Upper lobe of left lung (tissue), 6 donors: Measurements from ENCODE around the gene KRT7. TPM values are rescaled to one million over a fixed set of nuclear protein-coding genes. Genes with fewer than 3 reads are reported as not detected.

Experiments
- ATAC-seq, 2 donors: fragments of 200-7000 bp; cut with Tn5 transposase; one replicate each; pipeline ENCODE4 v1.9.1; 2022; ENCODE audit warnings: mild to moderate bottlenecking in 2 of 2, moderate library complexity in 2 of 2; ENCODE audit not compliant: low FRiP score in 2 of 2
- DNase-seq, 2 donors: peaks; one replicate each; pipeline ENCODE4 v3.0.0-alpha.2; 2019 to 2020
- H3K27ac ChIP-seq, 4 donors: fragments of 200-600 bp; sonication (generic); one replicate each; pipeline ENCODE4 v1.5.1; 2016 to 2019
- H3K27me3 ChIP-seq, 4 donors: fragments of 200-600 bp; sonication (generic); one replicate each; pipeline ENCODE4 v1.5.1; 2017 to 2019
- H3K36me3 ChIP-seq, 4 donors: fragments of 200-600 bp; sonication (generic); one replicate each; pipeline ENCODE4 v1.5.1; 2016 to 2019
- H3K4me1 ChIP-seq, 4 donors: fragments of 200-600 bp; sonication (generic); one replicate each; pipeline ENCODE4 v1.5.1; 2018 to 2019
- H3K4me3 ChIP-seq, 4 donors: fragments of 200-600 bp; sonication (generic); one replicate each; pipeline ENCODE4 v1.5.1; 2017 to 2019; ENCODE audit warnings: mild to moderate bottlenecking in 2 of 4, moderate library complexity in 1 of 4
- H3K9me3 ChIP-seq, 4 donors: fragments of 200-600 bp; sonication (generic); one replicate each; pipeline ENCODE4 v1.5.1; 2018 to 2019
- EP300 ChIP-seq, 4 donors: sonication (generic); formaldehyde crosslinking; IDR thresholded peaks; one replicate each; pipeline ENCODE4 v1.5.1; 2017; ENCODE audit warnings: antibody characterized with exemption in 4 of 4, control low read depth in 2 of 4
- POLR2A ChIP-seq, 4 donors: fragments of 450-650 bp; IDR thresholded peaks; one replicate each; pipeline ENCODE4 v1.5.1; 2016 to 2017; ENCODE audit warnings: antibody characterized with exemption in 4 of 4, mild to moderate bottlenecking in 2 of 4
- POLR2AphosphoS5 ChIP-seq, 2 donors: sonication (generic); formaldehyde crosslinking; IDR thresholded peaks; one replicate each; pipeline ENCODE4 v1.5.1; 2017; ENCODE audit warnings: antibody characterized with exemption in 2 of 2
- WGBS, 2 donors: methylation state at CpG; one replicate each; pipeline ENCODE4 v1.1.5; 2017 to 2018; 5-methylcytosine and 5-hydroxymethylcytosine counted together
- total RNA-seq, 6 donors: library from RNA; depleted of rRNA in 4 of 6; stranded (reverse); fragments of >200 nt in 4 of 6; gene quantifications; one replicate each; pipeline versions ENCODE4 v1.1.0 to v1.2.1, GENCODE V29; 2016 to 2021
- TF ChIP-seq, protein P1 (sequence below), 6 experiments: fragments of 450-650 bp in 4 of 6; fragments of 200-600 bp in 2 of 6; sonication (generic) in 2 of 6; IDR thresholded peaks; one replicate each; pipeline ENCODE4 v1.5.1; 2016 to 2019; ENCODE audit warnings: antibody characterized with exemption in 6 of 6
- donor health status: DM: no; HTN: no; CAD: no; lungs with moderate emphysema.
- donor health status: DM: no; HTN: yes; CAD: no; lungs with severe emphysema.

Gene KRT7
- total RNA-seq, 6 donors from 2014 or later: 247 to 1,279 (median 821) TPM

- peaks cover 36 to 66% (median 55%) of the 10 kb centered on the region in 4 donors for H3K4me1 ChIP-seq
- no peak overlapping the region for H3K27ac ChIP-seq
- no peak for ATAC-seq
These were observed 44.4 kb upstream of the KRT7 start for GRCh38 chr12:52188658-52189057.

GRCh38 chr12:52189376-52190174 lies 43.5 kb upstream of the KRT7 start:
- Histone ChIP-seq H3K9me3 (no peaks in the 10 kb centered on the region), H3K27me3 (no peaks in the 10 kb centered on the region), H3K27ac (no peak overlapping the region), H3K4me1 (peaks cover 45 to 67% (median 61%) of the 10 kb centered on the region in 4 donors), H3K36me3 (no peaks in the 10 kb centered on the region), H3K4me3 (no peak overlapping the region)
- TF ChIP-seq, protein P1, sequence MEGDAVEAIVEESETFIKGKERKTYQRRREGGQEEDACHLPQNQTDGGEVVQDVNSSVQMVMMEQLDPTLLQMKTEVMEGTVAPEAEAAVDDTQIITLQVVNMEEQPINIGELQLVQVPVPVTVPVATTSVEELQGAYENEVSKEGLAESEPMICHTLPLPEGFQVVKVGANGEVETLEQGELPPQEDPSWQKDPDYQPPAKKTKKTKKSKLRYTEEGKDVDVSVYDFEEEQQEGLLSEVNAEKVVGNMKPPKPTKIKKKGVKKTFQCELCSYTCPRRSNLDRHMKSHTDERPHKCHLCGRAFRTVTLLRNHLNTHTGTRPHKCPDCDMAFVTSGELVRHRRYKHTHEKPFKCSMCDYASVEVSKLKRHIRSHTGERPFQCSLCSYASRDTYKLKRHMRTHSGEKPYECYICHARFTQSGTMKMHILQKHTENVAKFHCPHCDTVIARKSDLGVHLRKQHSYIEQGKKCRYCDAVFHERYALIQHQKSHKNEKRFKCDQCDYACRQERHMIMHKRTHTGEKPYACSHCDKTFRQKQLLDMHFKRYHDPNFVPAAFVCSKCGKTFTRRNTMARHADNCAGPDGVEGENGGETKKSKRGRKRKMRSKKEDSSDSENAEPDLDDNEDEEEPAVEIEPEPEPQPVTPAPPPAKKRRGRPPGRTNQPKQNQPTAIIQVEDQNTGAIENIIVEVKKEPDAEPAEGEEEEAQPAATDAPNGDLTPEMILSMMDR (IDR thresholded peaks at IDR 0.05): no peak
- no peak for TF ChIP-seq EP300 (IDR thresholded peaks at IDR 0.05)
- no peak for TF ChIP-seq POLR2AphosphoS5 (IDR thresholded peaks at IDR 0.05)
- no peak for TF ChIP-seq POLR2A (IDR thresholded peaks at IDR 0.05)
- 49 to 58% methylated on average over 2 to 3 of the region's 3 CpGs for WGBS, 2 donors
- ATAC-seq (no peak), DNase-seq (no peak)

More at GRCh38 chr12:52188658-52189057, 44.4 kb upstream of the KRT7 start:
- Histone ChIP-seq H3K27me3 (no peaks in the 10 kb centered on the region), H3K9me3 (no peaks in the 10 kb centered on the region), H3K4me3 (no peak overlapping the region), H3K36me3 (no peaks in the 10 kb centered on the region)
- WGBS, 2 donors: 89 to 98% methylated on average over 4 to 7 of the region's 7 CpGs
- no peak for DNase-seq
- no peak for TF ChIP-seq POLR2A (IDR thresholded peaks at IDR 0.05)
- no peak for TF ChIP-seq POLR2AphosphoS5 (IDR thresholded peaks at IDR 0.05)
- no peak for TF ChIP-seq EP300 (IDR thresholded peaks at IDR 0.05)
- TF ChIP-seq, protein P1 (IDR thresholded peaks at IDR 0.05): no peak

GRCh38 chr12:52190860-52191729 lies 41.9 kb upstream of the KRT7 start:
- Histone ChIP-seq H3K27ac (peak overlapping the region; percentile 62 to 88 (median 78)), H3K4me1 (peaks cover 42 to 63% (median 56%) of the 10 kb centered on the region in 4 donors), H3K4me3 (no peak overlapping the region), H3K9me3 (no peaks in the 10 kb centered on the region), H3K27me3 (no peaks in the 10 kb centered on the region), H3K36me3 (no peaks in the 10 kb centered on the region)
- 78 to 96% methylated on average over 4 to 16 of the region's 16 CpGs for WGBS, 2 donors
- ATAC-seq (no peak), DNase-seq (no peak)
- no peak for TF ChIP-seq POLR2A (IDR thresholded peaks at IDR 0.05)
- TF ChIP-seq, protein P1 (IDR thresholded peaks at IDR 0.05): no peak

GRCh38 chr12:52191841-52192791 lies 40.9 kb upstream of the KRT7 start, which contains the start of gene KRT80:
Gene KRT80 (minus strand): TSS chr12:52192014. CDS start chr12:52191902, 112 bp downstream.
- Histone ChIP-seq H3K4me3 (no peak within 1 kb of the TSS), H3K9me3 (no peaks in the 10 kb centered on the region), H3K36me3 (no peaks in the 10 kb centered on the region), H3K27me3 (no peaks in the 10 kb centered on the region), H3K27ac (peak within 1 kb of the TSS; percentile 66 to 88 (median 78)), H3K4me1 (peaks cover 42 to 60% (median 53%) of the 10 kb centered on the region in 4 donors)
- ATAC-seq (peak; percentile 79 to 87), DNase-seq (peak; percentile 79 to 92)
- TF ChIP-seq EP300 (IDR thresholded peaks at IDR 0.05) (peak in 2 of 4 donors; percentile 80 to 95), POLR2A (IDR thresholded peaks at IDR 0.05) (peak in 1 of 4 donors; percentile 28), POLR2AphosphoS5 (IDR thresholded peaks at IDR 0.05) (peak; percentile 76 to 90)
- TF ChIP-seq, protein P1 (IDR thresholded peaks at IDR 0.05): no peak
- 59 to 61% methylated on average over 18 to 19 of the region's 20 CpGs for WGBS, 2 donors
